ENCODE measurements around the gene ROR2.

DNA sequence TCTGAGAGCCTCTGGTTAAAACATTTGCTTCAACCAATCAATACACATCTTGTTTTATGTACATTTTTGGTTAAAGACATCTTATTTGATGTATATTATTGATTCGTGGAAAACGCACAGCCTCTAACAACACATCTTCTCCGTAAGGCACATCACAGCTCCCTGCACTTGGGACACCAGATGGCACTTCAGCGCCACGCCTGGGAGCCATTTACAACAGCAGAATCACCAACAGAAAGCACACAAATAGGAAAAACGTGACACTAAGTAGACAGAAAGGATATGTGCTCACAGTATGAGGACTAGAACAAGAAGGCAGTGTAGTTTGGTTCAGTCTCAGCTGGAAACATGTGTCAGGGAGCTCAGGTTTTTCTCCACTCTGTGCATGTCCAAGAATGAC, 199.7 kb downstream of the ROR2 start:
- TF ChIP-seq, protein P1, sequence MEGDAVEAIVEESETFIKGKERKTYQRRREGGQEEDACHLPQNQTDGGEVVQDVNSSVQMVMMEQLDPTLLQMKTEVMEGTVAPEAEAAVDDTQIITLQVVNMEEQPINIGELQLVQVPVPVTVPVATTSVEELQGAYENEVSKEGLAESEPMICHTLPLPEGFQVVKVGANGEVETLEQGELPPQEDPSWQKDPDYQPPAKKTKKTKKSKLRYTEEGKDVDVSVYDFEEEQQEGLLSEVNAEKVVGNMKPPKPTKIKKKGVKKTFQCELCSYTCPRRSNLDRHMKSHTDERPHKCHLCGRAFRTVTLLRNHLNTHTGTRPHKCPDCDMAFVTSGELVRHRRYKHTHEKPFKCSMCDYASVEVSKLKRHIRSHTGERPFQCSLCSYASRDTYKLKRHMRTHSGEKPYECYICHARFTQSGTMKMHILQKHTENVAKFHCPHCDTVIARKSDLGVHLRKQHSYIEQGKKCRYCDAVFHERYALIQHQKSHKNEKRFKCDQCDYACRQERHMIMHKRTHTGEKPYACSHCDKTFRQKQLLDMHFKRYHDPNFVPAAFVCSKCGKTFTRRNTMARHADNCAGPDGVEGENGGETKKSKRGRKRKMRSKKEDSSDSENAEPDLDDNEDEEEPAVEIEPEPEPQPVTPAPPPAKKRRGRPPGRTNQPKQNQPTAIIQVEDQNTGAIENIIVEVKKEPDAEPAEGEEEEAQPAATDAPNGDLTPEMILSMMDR (IDR thresholded peaks at IDR 0.05): no peak
- TF ChIP-seq EP300 (IDR thresholded peaks at IDR 0.05) (no peak), POLR2A (IDR thresholded peaks at IDR 0.05; ENCODE audit: low read depth) (no peak), POLR2AphosphoS5 (IDR thresholded peaks at IDR 0.05) (no peak)
